GM06990 (cell line): ENCODE measurements around the gene VSIG10L.

Experiments used
- DNase-seq: peaks from one replicate; pipeline ENCODE4 v3.0.0-alpha.2; 2011; ENCODE audit not compliant: insufficient read length; ENCODE audit errors: extremely low read depth
- H3K27me3 ChIP-seq: replicated peaks from 2 replicates; pipeline ENCODE4 v1.6.0; 2011; ENCODE audit warnings: low read length; ENCODE audit not compliant: control insufficient read depth, insufficient read depth
- H3K36me3 ChIP-seq: 2 replicates; pipeline ENCODE4 v1.5.1; 2011; ENCODE audit warnings: low read length; ENCODE audit not compliant: control insufficient read depth, insufficient read depth
- H3K4me3 ChIP-seq: replicated peaks from 2 replicates; pipeline ENCODE4 v1.5.1; 2011; ENCODE audit warnings: low read depth, mild to moderate bottlenecking, control low read depth, low read length
- CTCF ChIP-seq: IDR thresholded peaks from 2 replicates; pipeline ENCODE4 v1.5.1; 2011; ENCODE audit warnings: low read length, control low read depth, mild to moderate bottlenecking, inconsistent platforms; ENCODE audit not compliant: insufficient read depth, poor library complexity, severe bottlenecking

The VSIG10L gene

GRCh38 chr19:51341976-51342580 is at the start of gene VSIG10L:
TSS of gene VSIG10L (minus strand) at chr19:51342139. CDS start at chr19:51342124, 15 bp downstream.
- no peak within 1 kb of the TSS for H3K4me3 ChIP-seq
- TF ChIP-seq CTCF: no peak
- H3K27me3 ChIP-seq: no peaks in the 10 kb centered on the region
- no peak for DNase-seq
- peaks cover 9% of the 10 kb centered on the region for H3K36me3 ChIP-seq

GRCh38 chr19:51391073-51391611 is 49.2 kb upstream of the VSIG10L start:
- no peak overlapping the region for H3K4me3 ChIP-seq
- no peaks in the 10 kb centered on the region for H3K36me3 ChIP-seq
- no peak for TF ChIP-seq CTCF
- no peak for DNase-seq
- H3K27me3 ChIP-seq: no peaks in the 10 kb centered on the region

GRCh38 chr19:51389143-51389542 is 47.2 kb upstream of the VSIG10L start:
- no peak for TF ChIP-seq CTCF

GRCh38 chr19:51387924-51388389 is 46.0 kb upstream of the VSIG10L start, which contains the start of gene LIM2:
TSS of gene LIM2 (minus strand) at chr19:51387974. CDS start at chr19:51387443, 531 bp downstream.
- no peak for TF ChIP-seq CTCF
- DNase-seq: no peak

More at GRCh38 chr19:51389143-51389542, 47.2 kb upstream of the VSIG10L start:
- Histone ChIP-seq H3K36me3 (no peaks in the 10 kb centered on the region), H3K4me3 (no peak overlapping the region), H3K27me3 (no peaks in the 10 kb centered on the region; the same call in 1 of the 2 replicates)
- DNase-seq: no peak

GRCh38 chr19:51386882-51387520 is 45.1 kb upstream of the VSIG10L start:
- no peak for TF ChIP-seq CTCF
- no peaks in the 10 kb centered on the region for H3K36me3 ChIP-seq
- H3K27me3 ChIP-seq: no peaks in the 10 kb centered on the region; the same call in 1 of the 2 replicates
- H3K4me3 ChIP-seq: no peak overlapping the region
- DNase-seq: no peak

More at GRCh38 chr19:51387924-51388389, 46.0 kb upstream of the VSIG10L start, which contains the start of gene LIM2:
- H3K4me3 ChIP-seq: no peak within 1 kb of the TSS
- no peaks in the 10 kb centered on the region; the same call in 1 of the 2 replicates for H3K27me3 ChIP-seq
- no peaks in the 10 kb centered on the region for H3K36me3 ChIP-seq
